Liver (tissue), 9 donors: ENCODE results near the gene AGPAT4. TPM values are rescaled to one million over a fixed set of nuclear protein-coding genes. Genes with fewer than 3 reads are reported as not detected.

Experiments
- DNase-seq: peaks from one replicate; pipeline ENCODE4 v3.0.0-alpha.2; 2017; ENCODE audit warnings: low spot score
- H3K27ac ChIP-seq, 2 donors: one replicate each; pipeline ENCODE4 v1.7.0; 2013; ENCODE audit warnings: inconsistent platforms in 2 of 2, low read length in 2 of 2, control low read depth in 1 of 2, low read depth in 1 of 2, mild to moderate bottlenecking in 1 of 2
- H3K27me3 ChIP-seq, 4 donors: one replicate each; pipeline versions ENCODE4 v1.6.1 to v1.7.0; 2013; ENCODE audit warnings: low read length in 3 of 4, inconsistent platforms in 1 of 4, mild to moderate bottlenecking in 1 of 4, moderate library complexity in 1 of 4; ENCODE audit not compliant: control insufficient read depth in 4 of 4, insufficient read depth in 4 of 4
- H3K36me3 ChIP-seq, 4 donors: one replicate each; pipeline versions ENCODE4 v1.6.1 to v1.7.0; 2013; ENCODE audit warnings: low read length in 3 of 4, mild to moderate bottlenecking in 3 of 4, low read depth in 1 of 4, moderate library complexity in 1 of 4; ENCODE audit not compliant: control insufficient read depth in 4 of 4, insufficient read depth in 3 of 4
- H3K4me1 ChIP-seq, 4 donors: one replicate each; pipeline versions ENCODE4 v1.6.1 to v1.7.0; 2013; ENCODE audit warnings: low read length in 3 of 4, mild to moderate bottlenecking in 3 of 4, moderate library complexity in 1 of 4; ENCODE audit not compliant: control insufficient read depth in 4 of 4, insufficient read depth in 4 of 4
- H3K4me3 ChIP-seq, 3 donors: one replicate each; pipeline versions ENCODE4 v1.6.1 to v1.7.0; 2013; ENCODE audit warnings: low read length in 3 of 3, control low read depth in 1 of 3, low read depth in 1 of 3, mild to moderate bottlenecking in 1 of 3
- H3K9ac ChIP-seq, 2 donors: one replicate each; pipeline ENCODE4 v1.7.0; 2013; ENCODE audit warnings: low read length in 2 of 2, mild to moderate bottlenecking in 2 of 2, moderate library complexity in 2 of 2, control low read depth in 1 of 2, low read depth in 1 of 2
- H3K9me3 ChIP-seq, 4 donors: one replicate each; pipeline versions ENCODE4 v1.6.1 to v1.7.0; 2013; ENCODE audit warnings: low read length in 3 of 4; ENCODE audit not compliant: control insufficient read depth in 4 of 4
- EGR1 ChIP-seq, 2 donors: IDR thresholded peaks; 2 replicates each; pipeline ENCODE4 v1.6.1; 2016 to 2018; ENCODE audit warnings: antibody characterized with exemption in 2 of 2, low read depth in 2 of 2
- FOXA1 ChIP-seq: IDR thresholded peaks from 2 replicates; pipeline ENCODE4 v1.6.1; 2016; ENCODE audit warnings: antibody characterized with exemption
- GABPA ChIP-seq, 2 donors: IDR thresholded peaks in 1 of 2; conservative IDR thresholded peaks in 1 of 2; 2 replicates each; pipeline ENCODE4 v1.6.1; 2016; ENCODE audit warnings: antibody characterized with exemption in 2 of 2, mild to moderate bottlenecking in 1 of 2, moderate library complexity in 1 of 2
- HNF4A ChIP-seq, 2 donors: conservative IDR thresholded peaks; 2 replicates each; pipeline ENCODE4 v1.6.1; 2016; ENCODE audit warnings: antibody characterized with exemption in 2 of 2, mild to moderate bottlenecking in 2 of 2
- HNF4G ChIP-seq: IDR thresholded peaks from 2 replicates; pipeline ENCODE4 v1.6.1; 2016; ENCODE audit warnings: antibody characterized with exemption
- JUND ChIP-seq, 2 donors: IDR thresholded peaks; 2 replicates each; pipeline ENCODE4 v1.6.1; 2016; ENCODE audit warnings: antibody characterized with exemption in 2 of 2
- NR2F2 ChIP-seq: IDR thresholded peaks from 2 replicates; pipeline ENCODE4 v1.6.1; 2016; ENCODE audit warnings: antibody characterized with exemption
- RAD21 ChIP-seq, 2 donors: IDR thresholded peaks; 2 replicates each; pipeline ENCODE4 v1.6.1; 2016; ENCODE audit warnings: antibody characterized with exemption in 2 of 2, mild to moderate bottlenecking in 2 of 2
- RXRA ChIP-seq, 2 donors: IDR thresholded peaks; 2 replicates each; pipeline ENCODE4 v1.6.1; 2017 to 2018; ENCODE audit warnings: antibody characterized with exemption in 2 of 2, mild to moderate bottlenecking in 1 of 2
- SP1 ChIP-seq: IDR thresholded peaks from 2 replicates; pipeline ENCODE4 v1.6.1; 2018; ENCODE audit warnings: antibody characterized with exemption, mild to moderate bottlenecking
- TAF1 ChIP-seq: conservative IDR thresholded peaks from 2 replicates; pipeline ENCODE4 v1.6.1; 2016; ENCODE audit warnings: antibody characterized with exemption, mild to moderate bottlenecking
- YY1 ChIP-seq: IDR thresholded peaks from 2 replicates; pipeline ENCODE4 v1.6.1; 2016; ENCODE audit warnings: antibody characterized with exemption, mild to moderate bottlenecking
- WGBS: extraction: QIAGEN DNeasy Blood & Tissue Kit; methylation state at CpG from one replicate; pipeline ENCODE4 v1.1.7; 2013; 5-methylcytosine and 5-hydroxymethylcytosine counted together
- polyA plus RNA-seq, 2 donors: library from polyadenylated mRNA; stranded (reverse) in 1 of 2; unstranded in 1 of 2; fragments of 200-250 nt in 1 of 2; fragments of >200 nt in 1 of 2; fragmentation: Nextera tagmentation in 1 of 2; extraction: Ambion mirVana in 1 of 2; gene quantifications; one replicate each; pipeline versions ENCODE4 v1.2.1 to v1.2.3, GENCODE V29; 2013 to 2015
- total RNA-seq, 2 donors: library from RNA; depleted of rRNA; stranded (reverse); fragments of >200 nt; gene quantifications; one replicate each; pipeline ENCODE4 v1.2.3, GENCODE V29; 2014
- TF ChIP-seq, protein P1 (sequence below): IDR thresholded peaks from 2 replicates; pipeline ENCODE4 v1.6.1; 2016; ENCODE audit warnings: antibody characterized with exemption
- TF ChIP-seq, protein P2 (sequence below): IDR thresholded peaks from 2 replicates; pipeline ENCODE4 v1.6.1; 2016; ENCODE audit warnings: antibody characterized with exemption
- TF ChIP-seq, protein P3 (sequence below): IDR thresholded peaks from 2 replicates; pipeline ENCODE4 v1.6.1; 2016; ENCODE audit warnings: antibody characterized with exemption
- TF ChIP-seq, protein P4 (sequence below): IDR thresholded peaks from 2 replicates; pipeline ENCODE4 v1.6.1; 2016; ENCODE audit warnings: antibody characterized with exemption, mild to moderate bottlenecking
- donor health status: healthy.
- donor health status: healthy.
- donor health status: healthy.
- donor health status: healthy.
- donor health status: healthy.

AGPAT4 gene
- total and polyA plus RNA-seq, 4 donors = 0.44 to 17.5 (median 0.69) TPM

DNA sequence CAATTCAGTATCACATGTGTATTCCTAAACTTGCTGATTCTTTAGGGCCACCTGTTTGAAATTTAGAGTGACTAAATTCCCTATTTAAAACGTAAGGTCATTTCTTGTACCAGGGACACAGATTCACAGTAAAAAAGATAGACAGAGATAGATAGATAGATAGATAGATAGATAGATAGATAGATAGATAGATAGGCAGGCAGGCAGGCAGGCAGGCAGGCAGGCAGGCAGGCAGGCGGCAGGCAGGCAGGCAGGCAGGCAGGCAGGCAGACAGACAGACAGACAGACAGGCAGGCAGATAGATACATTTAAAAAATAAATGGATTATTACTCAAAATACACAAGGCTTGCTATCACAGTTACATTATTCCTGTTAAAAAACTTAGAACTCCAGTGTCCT, 54.2 kb downstream of the AGPAT4 start:
- TF ChIP-seq RAD21 (IDR thresholded peaks at IDR 0.05) (no peak), HNF4G (no peak), JUND (IDR thresholded peaks at IDR 0.05) (no peak)
- TF ChIP-seq, protein P1, sequence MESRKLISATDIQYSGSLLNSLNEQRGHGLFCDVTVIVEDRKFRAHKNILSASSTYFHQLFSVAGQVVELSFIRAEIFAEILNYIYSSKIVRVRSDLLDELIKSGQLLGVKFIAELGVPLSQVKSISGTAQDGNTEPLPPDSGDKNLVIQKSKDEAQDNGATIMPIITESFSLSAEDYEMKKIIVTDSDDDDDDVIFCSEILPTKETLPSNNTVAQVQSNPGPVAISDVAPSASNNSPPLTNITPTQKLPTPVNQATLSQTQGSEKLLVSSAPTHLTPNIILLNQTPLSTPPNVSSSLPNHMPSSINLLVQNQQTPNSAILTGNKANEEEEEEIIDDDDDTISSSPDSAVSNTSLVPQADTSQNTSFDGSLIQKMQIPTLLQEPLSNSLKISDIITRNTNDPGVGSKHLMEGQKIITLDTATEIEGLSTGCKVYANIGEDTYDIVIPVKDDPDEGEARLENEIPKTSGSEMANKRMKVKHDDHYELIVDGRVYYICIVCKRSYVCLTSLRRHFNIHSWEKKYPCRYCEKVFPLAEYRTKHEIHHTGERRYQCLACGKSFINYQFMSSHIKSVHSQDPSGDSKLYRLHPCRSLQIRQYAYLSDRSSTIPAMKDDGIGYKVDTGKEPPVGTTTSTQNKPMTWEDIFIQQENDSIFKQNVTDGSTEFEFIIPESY = no peak
- TF ChIP-seq, protein P2, sequence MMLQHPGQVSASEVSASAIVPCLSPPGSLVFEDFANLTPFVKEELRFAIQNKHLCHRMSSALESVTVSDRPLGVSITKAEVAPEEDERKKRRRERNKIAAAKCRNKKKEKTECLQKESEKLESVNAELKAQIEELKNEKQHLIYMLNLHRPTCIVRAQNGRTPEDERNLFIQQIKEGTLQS = no peak
- 77% methylated on average over 2 of the region's 2 CpGs for WGBS

DNA sequence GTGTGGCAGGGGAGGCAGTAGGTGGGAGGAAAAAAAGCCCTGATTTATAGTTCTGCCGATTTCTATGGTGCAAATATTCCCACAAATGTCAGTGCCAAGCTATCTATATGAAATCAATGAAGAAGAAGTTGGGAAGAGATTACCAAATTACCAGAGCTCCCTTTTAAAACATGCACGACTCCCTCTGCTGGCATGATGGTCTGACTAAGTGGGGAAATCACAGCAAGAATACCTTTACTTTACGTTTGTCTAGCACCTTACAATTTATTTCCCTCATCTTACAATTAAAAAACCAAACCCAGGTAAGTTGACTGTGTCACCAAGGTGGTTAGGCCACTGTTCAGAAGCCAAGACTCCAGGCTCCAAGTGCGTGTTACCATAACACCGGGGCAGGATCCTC, 55.6 kb downstream of the AGPAT4 start:
- Histone ChIP-seq H3K4me1 (no peaks in the 10 kb centered on the region), H3K9ac (no peak overlapping the region), H3K27me3 (no peaks in the 10 kb centered on the region), H3K27ac (no peak overlapping the region), H3K4me3 (no peak overlapping the region), H3K36me3 (no peaks in the 10 kb centered on the region), H3K9me3 (no peaks in the 10 kb centered on the region)
- 87% methylated on average over 5 of the region's 5 CpGs for WGBS
- peak; percentile 27 to 38 for TF ChIP-seq RAD21 (IDR thresholded peaks at IDR 0.05)
- TF ChIP-seq, protein P3, sequence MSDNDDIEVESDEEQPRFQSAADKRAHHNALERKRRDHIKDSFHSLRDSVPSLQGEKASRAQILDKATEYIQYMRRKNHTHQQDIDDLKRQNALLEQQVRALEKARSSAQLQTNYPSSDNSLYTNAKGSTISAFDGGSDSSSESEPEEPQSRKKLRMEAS = no peak
- TF ChIP-seq, protein P2 = no peak
- no peak for TF ChIP-seq EGR1 (IDR thresholded peaks at IDR 0.05; ENCODE audit: low read depth in 2 of 2)
- DNase-seq = no peak

More for the DNA sequence above, 54.2 kb downstream of the AGPAT4 start:
- no peak for DNase-seq
- Histone ChIP-seq H3K4me1 (no peaks in the 10 kb centered on the region), H3K36me3 (no peaks in the 10 kb centered on the region), H3K27ac (no peak overlapping the region), H3K9ac (no peak overlapping the region), H3K27me3 (no peaks in the 10 kb centered on the region), H3K9me3 (no peaks in the 10 kb centered on the region), H3K4me3 (no peak overlapping the region)

DNA sequence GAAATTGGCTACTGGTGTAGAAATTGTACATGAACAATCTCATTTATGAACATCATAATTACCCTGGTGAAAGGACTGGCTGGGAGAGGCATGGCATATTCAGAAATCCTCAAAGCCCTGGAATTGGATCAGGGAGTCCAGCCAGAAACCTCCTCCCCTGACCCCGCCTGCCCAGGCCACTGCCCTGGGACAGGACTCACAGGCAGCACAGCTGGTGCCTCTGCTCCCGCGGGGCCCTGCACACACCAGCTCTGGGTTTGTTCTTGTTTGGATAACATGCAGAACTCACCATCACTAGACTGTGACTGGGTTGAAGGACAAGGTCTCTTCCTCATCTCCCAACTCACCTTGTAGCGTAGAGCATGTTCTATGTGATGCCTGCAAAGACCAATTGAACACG, 56.2 kb downstream of the AGPAT4 start:
- Histone ChIP-seq H3K9me3 (no peaks in the 10 kb centered on the region), H3K9ac (no peak overlapping the region), H3K27ac (no peak overlapping the region), H3K4me3 (no peak overlapping the region), H3K36me3 (no peaks in the 10 kb centered on the region), H3K27me3 (no peaks in the 10 kb centered on the region), H3K4me1 (no peaks in the 10 kb centered on the region)
- no peak for TF ChIP-seq TAF1
- TF ChIP-seq RAD21 (IDR thresholded peaks at IDR 0.05) = no peak
- no peak for DNase-seq
- 68% methylated on average over 5 of the region's 5 CpGs for WGBS

DNA sequence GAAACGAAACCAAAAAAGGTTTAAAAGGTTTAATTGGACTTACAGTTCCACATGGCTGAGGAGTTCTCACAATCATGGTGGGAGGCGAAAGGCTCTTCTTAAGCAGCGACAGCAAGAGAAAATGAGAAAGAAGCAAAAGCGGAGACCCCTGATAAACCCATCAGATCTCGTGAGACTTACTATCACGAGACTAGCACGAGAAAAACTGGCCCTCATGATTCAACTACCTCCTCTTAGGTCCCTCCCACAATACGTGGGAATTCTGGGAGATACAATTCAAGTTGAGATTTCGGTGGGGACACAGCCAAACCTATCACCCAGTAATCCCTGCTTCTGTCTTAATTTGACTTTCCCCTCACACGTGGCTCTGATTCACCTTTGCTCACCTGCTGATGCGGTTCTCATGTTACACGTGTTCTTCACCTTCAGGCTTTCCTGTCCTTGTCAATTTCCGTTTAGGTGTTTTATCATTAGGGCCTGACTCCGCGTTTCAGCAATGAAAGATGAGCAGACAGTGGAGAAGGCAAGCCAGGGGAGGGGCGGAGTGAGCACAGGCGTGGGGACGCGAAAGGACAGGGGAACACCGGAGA, 57.1 kb downstream of the AGPAT4 start:
- Histone ChIP-seq H3K27me3 (no peaks in the 10 kb centered on the region), H3K4me3 (no peak overlapping the region), H3K36me3 (no peaks in the 10 kb centered on the region), H3K27ac (no peak overlapping the region), H3K9me3 (no peaks in the 10 kb centered on the region), H3K9ac (no peak overlapping the region), H3K4me1 (no peaks in the 10 kb centered on the region)
- no peak for DNase-seq
- WGBS = 96% methylated on average over 20 of the region's 20 CpGs
- TF ChIP-seq, protein P4, sequence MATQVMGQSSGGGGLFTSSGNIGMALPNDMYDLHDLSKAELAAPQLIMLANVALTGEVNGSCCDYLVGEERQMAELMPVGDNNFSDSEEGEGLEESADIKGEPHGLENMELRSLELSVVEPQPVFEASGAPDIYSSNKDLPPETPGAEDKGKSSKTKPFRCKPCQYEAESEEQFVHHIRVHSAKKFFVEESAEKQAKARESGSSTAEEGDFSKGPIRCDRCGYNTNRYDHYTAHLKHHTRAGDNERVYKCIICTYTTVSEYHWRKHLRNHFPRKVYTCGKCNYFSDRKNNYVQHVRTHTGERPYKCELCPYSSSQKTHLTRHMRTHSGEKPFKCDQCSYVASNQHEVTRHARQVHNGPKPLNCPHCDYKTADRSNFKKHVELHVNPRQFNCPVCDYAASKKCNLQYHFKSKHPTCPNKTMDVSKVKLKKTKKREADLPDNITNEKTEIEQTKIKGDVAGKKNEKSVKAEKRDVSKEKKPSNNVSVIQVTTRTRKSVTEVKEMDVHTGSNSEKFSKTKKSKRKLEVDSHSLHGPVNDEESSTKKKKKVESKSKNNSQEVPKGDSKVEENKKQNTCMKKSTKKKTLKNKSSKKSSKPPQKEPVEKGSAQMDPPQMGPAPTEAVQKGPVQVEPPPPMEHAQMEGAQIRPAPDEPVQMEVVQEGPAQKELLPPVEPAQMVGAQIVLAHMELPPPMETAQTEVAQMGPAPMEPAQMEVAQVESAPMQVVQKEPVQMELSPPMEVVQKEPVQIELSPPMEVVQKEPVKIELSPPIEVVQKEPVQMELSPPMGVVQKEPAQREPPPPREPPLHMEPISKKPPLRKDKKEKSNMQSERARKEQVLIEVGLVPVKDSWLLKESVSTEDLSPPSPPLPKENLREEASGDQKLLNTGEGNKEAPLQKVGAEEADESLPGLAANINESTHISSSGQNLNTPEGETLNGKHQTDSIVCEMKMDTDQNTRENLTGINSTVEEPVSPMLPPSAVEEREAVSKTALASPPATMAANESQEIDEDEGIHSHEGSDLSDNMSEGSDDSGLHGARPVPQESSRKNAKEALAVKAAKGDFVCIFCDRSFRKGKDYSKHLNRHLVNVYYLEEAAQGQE = no peak
- TF ChIP-seq HNF4A (conservative IDR thresholded peaks at IDR 0.05) (no peak), SP1 (no peak), FOXA1 (no peak), HNF4G (no peak), YY1 (no peak), JUND (IDR thresholded peaks at IDR 0.05) (no peak), NR2F2 (no peak), RAD21 (IDR thresholded peaks at IDR 0.05) (no peak), RXRA (IDR thresholded peaks at IDR 0.05) (no peak), GABPA (IDR thresholded peaks at IDR 0.05 in 1 of 2, conservative IDR thresholded peaks at IDR 0.05 in 1 of 2) (no peak), TAF1 (no peak)
- TF ChIP-seq, protein P2 = no peak
- TF ChIP-seq, protein P3 = no peak
